GM19397 (cell line): ENCODE measurements around the gene CPNE5.
A peak's percentile ranks its signal among the peaks of the same experiment; 100 is the strongest.

ENCODE experiments used
- ATAC-seq: cut with Tn5 transposase; IDR thresholded peaks from one replicate; pipeline ENCODE4 v1.9.1; 2021; ENCODE audit warnings: mild to moderate bottlenecking, moderate library complexity; ENCODE audit not compliant: unreplicated experiment

CPNE5 gene

DNA sequence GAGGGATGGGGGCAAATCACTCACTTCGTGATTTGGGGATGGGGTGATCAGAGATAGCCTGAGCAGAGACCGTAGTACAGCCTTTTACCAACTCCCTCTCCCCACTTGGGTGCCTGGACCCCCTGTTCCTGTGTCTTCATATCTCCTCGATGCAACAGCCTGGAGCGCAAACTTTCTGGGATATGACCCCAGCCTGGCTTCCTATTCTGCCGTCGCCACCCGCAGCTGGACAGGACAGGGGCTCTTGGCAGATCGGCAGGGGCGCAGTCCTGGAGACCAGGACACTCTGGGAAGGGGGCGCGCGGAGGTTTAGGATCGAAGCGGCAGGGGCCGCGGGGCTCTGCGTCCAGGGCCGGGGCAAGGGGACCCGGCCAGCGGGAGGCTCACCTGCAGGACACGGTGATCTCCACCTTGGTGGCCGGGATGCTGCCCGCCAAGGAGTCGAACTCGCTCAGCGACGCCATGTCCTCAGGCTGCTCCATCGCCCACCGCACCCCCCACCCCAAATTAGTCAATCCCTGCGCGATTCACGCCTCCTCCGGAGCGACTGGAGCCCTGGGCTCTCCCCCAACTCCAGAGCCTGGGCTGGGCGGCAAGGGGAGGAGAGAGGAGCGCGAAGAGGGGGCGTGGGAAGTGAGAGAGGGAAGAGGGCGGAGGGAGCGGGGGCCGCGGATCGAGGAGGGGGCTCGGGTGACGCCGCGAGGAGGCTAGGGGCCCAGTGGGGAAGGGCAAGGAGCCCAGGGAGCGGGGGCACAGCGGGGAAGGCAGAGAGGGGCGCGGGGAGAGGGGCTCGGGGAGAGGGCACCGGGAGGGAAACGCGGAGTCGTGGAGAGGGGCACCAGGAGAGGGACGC is at the start of gene CPNE5:
Gene CPNE5 (minus strand): TSS at position 549 of the 853 bp plus-strand sequence. CDS start 67 bp downstream, at position 482.
- ATAC-seq: no peak

- no peak for ATAC-seq
Observed at GRCh38 chr6:36888115-36888643, 48.9 kb upstream of the CPNE5 start.

DNA sequence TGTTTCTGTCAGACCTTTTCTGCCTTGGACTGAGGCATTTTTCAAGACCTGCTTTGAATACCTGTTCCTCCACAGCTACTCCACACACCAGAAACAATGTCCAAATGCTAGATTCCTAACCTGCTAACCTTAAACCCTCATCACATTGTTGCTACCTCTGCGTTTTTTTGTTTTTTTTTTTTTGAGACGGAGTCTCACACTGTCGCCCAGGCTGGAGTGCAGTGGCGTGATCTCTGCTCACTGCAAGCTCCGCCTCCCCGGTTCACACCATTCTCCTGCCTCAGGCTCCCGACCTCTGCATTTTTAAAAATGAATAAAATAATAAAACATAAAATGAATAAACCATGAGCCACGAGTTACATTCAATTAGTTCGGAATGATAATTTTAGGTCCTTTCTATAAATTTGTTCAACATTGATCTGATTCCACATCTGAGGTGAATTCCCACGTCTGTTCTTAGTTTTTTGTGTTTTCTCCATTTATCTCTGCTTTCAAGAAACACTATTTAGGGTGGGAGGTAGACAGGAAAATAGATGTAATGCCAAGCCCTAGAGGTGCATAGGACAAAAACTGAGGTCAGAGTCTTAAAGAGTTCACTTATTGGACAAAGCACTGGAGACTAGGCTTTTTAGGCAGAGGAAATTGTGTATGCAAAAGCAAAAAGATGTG is 47.8 kb upstream of the CPNE5 start:
- ATAC-seq: no peak

DNA sequence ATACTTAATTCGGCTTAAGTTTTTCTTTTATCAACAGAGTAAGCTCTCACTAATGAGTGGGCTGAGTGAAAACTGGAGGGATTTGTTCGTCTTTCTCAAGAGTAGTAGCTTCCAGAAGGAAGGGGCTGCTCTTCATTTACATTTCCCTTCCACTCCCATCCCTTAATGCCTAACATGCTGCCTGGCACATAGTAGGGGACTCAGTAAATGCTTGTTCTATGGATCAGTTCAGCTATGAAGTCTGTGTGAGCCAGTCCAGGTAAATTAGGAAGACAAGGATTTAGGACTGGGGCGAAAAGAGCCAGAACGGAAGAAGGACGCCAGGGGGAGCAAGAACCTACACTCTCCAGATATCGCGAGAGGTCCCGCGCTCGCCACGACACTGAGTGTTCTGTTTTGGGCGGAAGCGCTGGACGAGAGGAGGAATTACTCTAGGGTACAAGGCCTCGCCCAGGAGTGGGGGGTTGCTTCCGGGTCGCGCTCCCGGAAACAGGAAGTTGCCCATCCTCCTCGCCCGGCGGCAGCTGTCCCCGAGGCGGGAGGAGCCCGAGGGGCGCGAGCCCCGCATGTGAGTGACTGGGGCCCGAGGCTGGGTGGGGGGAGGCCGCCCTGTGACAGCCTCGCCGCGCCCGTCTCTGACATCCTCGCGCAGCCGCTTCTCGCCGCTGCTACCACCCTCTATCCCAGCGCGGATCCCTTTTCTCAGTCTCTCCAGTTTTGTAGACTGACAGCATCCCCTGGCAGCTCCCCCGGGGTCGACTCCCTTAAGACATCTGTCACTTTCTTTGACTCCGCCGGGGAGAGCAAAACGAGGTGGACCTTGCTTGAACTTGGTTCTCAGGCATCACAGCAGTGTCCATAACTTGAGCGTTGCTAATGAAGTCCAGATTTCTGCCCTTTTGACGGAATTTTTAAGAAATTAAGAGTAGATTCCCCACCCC is 46.5 kb upstream of the CPNE5 start, which contains the start of gene C6orf89:
Gene C6orf89 (plus strand): TSS at position 492 of the 941 bp plus-strand sequence. CDS start 13,493 bp downstream, outside the sequence.
- peak; percentile 97 for ATAC-seq

DNA sequence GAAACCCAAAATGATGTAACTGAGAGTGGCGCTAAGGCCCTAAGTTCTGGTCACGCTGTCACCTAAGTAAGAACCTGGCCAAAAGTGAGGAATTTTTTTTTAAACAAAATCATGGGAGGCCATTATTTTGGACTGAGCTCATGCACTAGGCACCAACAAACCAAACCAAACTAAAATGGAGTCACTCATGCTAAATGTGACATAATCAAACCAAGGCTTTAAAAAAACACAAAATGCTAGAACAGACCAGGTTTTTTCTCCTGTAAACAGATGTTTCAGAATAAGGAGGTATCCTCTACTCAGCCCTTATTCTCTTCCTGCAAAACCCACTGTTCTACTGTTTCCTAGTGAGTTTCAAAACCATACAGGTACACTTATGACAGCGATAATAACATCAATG is 45.4 kb upstream of the CPNE5 start:
- ATAC-seq: no peak

GRCh38 chr6:36875250-36875633 is 36.0 kb upstream of the CPNE5 start:
- no peak for ATAC-seq

GRCh38 chr6:36874443-36875249 is 35.4 kb upstream of the CPNE5 start, which contains the start of gene PPIL1:
Gene PPIL1 (minus strand): TSS chr6:36874803. CDS start chr6:36874772, 31 bp downstream.
- ATAC-seq: peak; percentile 70

DNA sequence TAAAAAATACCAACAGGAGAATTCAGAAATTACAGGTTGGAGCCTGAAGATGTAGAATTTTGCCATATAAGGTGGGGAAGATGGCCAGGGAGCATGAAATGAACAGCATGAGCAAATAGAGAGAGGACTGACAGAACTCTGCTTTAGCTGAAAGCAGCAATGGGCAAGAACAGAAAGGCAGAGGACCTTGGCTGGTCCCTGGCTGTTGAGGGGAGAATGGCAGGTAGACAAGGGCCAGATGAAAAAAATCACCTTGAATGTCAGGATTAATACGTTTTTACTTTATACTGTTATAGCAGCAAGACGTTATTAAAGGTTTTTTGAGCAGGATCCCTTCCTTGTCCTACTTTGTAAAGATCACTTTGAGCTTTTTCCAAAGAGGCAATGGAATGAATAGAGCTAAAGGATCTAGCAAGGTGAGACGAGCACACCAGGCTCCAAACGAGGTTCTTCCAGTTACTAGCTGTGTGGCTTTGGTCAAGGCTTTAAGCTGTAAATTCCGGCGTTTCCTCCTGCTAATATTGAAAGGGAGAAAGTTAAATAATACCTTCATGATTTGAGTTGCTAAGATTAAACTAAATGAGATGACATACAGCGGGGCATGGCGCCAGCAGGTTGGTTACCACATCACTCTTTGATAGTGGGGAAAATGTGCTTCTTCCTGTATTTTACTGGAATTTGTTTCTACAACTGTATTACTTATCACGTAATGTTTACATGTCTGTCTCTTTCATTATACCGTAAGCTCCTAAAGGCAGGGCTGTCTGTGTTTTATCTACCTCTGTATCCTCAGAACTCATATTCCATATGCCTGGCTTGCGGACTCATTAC is 34.6 kb upstream of the CPNE5 start:
- ATAC-seq: no peak

DNA sequence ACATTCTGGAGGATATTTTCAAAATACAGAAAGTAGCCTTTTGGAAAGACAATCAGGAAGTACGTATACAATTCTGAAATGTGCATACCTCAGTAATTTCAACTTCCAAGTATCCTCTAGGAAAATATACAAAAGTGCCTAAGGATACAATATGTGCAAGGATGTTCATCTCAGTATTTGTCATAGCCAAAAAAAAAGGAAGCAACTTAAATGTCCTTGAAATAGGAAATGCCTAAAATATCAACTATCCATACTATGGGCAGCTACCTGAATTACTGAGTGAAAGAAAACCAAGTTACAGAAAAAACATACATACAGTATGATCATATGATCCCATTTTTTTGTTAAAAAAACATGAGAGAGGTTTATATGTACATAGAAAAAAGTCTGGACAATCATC is 33.9 kb upstream of the CPNE5 start:
- ATAC-seq: no peak

DNA sequence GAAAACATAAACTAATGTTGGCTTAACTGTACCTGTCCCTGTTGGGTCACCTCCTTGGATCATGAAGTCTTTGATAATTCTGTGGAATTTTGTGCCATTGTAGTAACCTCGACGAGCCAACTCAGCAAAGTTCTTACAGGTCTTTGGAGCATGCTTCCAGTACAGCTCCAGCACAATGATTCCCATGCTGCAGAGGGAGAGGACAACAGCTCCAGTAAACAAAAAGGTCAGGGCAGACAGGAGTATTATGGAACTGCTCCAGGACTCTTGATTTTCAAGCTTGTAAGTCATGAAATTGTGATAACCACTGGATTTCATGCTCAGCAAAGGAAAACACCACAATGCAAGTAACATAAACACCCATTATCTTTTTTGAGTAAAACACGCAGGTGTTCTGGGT is 32.4 kb upstream of the CPNE5 start:
- no peak for ATAC-seq

- ATAC-seq: no peak
Observed at GRCh38 chr6:36867471-36868224, 28.4 kb upstream of the CPNE5 start.

DNA sequence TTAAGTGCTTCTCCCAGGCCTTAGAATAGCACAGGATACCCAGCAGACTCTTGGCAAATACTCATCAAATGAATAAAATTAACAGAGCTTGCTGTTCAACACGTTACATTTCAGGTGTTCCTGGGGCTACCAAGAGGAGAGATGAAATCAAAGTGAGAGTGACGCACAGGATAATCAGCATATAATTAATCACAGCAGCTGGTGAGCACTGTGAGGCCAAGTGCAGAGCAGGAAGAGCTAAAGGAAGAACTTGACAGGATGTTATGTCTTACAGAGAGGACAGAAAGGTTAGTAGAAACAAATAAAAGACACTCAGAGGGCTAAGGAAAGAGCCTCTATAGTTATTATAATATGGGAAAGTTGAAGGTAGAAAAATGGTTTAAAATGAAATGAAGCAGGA is 26.6 kb upstream of the CPNE5 start:
- ATAC-seq: no peak

DNA sequence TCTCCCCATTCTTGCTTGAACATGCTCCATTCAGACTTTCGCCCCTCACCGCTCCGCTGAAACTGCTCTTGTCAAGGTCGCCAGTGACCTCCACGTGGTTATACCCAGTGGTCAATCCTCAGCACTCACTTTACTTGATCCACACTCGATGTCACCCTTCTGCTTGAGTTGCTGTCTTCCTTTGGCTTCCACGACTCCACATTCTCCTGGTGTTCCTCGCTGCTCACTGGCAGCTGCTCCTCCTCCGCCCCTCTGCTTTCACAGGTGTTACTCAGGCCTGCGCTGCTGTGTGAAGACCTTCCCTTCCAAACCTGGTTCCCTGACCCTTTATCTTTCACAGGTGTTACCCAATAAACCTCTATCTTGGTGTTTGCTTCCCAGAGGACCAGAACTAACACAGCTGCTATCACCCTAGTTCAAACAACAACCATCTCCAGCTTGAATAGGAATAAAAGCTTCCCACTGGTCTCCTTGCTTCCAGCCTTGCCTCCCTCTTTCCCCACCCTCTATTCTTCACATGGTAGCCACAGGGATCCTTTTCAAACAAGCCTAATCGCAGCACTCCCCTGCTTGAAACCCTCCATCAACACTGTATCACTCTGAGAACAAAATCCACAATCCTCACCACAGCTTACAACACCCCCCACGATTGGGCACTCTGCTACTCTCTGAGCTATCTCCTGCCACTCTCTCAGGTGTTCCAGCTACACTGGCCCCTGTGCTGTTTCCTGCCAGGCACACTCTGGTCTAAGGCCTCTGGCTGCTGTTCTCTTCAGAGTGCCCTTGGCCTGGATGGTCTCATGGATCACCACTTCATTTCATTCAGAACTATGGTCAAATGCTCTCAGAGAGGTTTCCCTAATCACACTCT is 24.7 kb upstream of the CPNE5 start:
- no peak for ATAC-seq

DNA sequence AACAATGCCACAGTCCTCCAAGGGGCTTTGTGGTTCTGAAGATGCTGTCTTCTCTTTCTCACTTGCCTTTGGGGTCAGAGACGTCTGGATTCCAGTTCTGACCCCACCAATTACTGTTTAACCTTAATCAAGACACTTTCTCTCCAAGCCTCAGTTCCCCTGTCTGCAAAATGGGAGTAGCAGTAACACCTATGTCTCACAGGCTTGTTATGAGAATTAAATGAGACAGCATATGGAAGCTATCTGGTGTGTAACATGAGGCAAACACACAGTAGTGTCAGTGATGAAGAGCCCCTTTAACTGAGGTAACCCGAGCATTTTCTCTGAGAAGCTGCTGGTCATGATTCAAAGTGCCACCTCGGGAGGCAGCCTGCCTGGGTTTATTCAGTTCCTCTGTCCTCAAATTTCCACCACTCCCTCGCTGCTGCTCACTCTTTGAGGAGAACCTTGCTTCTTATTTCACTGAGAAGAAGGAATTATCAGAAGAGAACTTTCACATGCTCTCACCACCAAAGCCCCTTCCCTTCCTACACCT is 23.7 kb upstream of the CPNE5 start:
- ATAC-seq: no peak

GRCh38 chr6:36862164-36862847 is 23.1 kb upstream of the CPNE5 start:
- no peak for ATAC-seq

- ATAC-seq: no peak
Observed at GRCh38 chr6:36860126-36860525, 20.9 kb upstream of the CPNE5 start.
